GM18520 (cell line): ENCODE data around the gene ANAPC2.

Experiments
- ATAC-seq: cut with Tn5 transposase; IDR thresholded peaks from one replicate; pipeline ENCODE4 v1.9.1; 2021; ENCODE audit not compliant: unreplicated experiment

The ANAPC2 gene

DNA sequence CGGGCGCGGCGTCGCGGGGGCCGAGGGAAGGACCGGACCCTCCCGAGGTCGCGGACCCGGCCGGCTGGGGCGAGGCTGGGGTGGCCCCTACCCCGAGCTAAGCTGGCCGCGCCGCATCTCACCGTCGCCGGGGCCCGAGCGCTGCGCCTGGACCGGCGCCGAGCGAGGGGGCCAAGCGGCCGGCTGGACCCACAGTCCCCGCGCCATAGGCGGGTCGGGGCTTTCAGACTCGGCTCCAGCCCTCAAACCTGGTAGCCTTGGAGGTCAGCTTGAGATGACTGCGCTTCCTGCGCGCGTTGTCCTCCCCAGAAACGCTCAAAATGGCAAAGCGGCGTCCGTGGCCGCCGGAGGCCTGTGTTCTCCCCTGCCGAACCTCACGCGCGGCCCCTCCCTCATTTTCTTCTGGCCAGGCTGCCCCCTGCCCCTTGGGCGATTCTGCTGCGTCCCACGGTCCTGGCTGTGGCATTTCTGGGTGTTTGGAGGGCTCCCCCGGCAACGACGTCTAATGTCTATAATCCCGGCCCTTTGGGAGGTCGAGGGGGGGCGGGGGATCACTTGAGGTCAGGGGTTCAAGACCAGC is 58.1 kb downstream of the ANAPC2 start:
- ATAC-seq, result no peak

DNA sequence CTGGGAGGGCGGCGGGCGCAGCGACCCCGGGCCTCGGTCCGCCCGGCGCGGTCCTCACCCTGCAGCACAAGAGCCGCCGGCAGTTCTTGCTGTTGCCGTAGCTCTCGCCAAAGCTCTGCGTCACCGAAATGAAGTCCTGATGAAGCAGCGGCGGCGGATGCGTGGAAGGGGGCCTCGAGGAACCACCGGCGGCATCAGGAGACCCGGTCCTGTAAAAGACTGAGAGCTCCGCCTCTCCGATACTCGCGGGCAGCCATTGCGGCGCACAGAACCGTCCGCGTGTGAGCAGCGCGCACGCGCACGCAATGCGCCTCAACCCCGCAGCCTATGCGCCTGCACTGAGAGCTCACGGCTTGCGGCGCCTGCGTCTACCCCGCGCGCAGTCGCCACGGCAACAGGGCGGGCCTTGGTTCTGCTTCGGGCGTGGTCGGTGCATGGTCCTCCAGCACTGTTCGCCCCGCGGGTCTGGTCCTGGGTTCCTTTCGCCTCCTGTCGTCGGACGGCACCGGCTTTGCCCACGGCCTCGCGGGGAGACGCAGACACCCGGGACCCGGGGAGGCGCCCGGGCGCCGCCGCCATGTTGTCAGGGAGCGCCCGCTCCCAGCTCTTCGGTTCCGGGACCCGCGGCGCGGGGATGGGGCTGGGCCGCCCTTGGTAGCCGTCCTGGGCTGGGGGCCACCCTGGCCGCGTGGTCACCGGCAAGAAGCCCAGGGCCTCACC is 58.7 kb downstream of the ANAPC2 start:
- peak; percentile 71 for ATAC-seq

DNA sequence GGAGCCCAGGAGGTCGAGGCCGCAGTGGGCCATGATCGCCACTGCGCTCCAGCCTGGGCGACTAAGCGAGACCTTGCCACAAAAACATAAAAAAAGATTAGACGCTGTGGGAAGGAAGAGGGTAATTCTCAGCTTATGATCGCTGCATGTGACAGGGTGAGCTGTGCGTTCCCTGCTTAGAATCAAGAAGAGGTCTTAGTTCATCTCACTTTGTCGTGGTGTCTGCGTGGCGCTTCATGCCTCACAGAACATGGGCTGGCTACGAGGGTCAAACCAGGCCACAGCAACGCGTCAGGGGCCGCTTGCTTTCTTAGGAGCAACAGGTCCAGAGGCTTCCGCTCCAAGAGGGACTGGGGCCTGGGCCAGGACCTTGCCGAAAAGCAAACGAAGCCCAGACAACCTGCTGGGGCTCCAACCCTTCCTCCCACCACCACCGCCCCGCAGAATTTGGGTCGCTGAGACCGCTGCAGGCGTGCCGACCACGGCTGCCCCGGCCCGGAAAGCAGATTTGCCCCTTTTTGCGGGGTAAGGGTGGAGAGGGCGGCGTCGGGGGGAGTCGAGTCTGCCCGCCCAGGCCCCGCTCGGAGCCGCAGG is 59.4 kb downstream of the ANAPC2 start:
- ATAC-seq, result peak; percentile 9

DNA sequence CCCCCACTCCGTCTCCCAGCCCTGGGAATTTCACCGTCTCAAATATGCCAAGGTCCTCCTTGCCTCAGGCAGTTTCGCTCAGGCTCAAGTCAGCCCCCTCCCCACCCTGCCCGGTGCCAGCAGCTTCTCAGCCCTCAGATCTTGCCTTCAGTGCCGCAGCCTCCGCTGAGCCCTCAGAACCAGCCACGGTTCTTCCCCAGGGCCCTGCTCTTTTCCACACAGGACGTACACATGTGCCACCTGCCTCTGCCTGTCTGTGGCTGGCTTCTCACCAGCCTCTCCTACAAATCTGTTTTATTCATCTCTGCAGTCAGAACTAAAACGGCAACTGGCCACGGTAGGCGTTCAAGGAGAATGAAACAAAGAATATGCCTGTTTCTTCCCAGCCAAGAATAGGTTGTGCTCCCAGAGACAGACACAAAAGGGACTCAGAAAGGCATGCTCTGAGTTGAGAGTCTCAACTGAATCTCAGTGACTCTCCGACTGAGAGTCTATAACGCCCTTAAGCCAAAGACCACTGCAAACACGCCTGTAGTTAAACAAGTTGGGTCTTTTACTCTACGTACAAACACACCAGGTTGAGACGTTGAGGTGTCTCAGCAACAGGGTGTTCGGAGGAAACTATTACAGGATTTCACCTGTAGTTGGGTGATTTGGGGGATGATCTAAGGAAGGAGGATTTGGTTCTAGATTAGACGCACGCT is 60.0 kb downstream of the ANAPC2 start:
- ATAC-seq, result no peak

DNA sequence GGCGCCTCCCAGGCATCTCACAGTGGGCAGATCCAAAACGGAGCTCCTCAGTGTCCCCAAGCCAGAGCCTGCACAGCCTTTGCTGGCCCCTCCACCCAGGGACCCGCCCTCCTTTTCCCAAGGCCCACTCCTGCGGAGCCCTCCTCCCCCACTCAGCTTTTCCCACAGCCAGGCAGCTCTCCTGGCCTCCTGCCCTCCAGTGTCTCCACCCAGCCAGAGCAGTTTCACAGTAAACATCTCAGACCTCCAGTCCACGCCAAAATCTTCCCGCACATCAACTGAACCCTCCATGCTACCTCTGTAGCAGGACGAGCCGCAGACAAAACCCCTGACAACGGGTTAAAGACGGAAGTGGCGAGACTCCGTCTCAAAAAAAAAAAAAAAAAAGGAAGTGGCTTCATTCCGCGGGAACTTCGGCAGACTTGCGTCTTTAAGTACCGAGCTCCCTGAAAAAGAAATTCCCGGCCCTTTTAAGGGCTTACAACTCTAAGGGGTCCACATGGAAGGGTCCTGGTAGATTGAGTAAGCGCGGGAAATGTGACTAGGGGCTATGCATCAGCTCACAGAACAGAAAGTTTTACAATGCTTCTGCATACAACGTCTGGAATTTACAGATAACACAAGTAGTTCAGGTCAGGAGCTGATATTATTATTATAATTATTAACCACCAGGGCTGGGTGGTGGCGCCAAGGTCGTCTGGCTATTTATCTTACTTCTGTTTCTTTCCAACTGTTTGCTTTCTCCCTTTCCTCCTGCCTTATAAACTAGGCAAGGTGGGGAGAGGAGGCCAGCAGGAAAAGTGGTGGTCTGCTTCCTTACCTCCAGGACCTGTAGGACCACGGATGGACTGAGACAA is 60.8 kb downstream of the ANAPC2 start:
- no peak for ATAC-seq

DNA sequence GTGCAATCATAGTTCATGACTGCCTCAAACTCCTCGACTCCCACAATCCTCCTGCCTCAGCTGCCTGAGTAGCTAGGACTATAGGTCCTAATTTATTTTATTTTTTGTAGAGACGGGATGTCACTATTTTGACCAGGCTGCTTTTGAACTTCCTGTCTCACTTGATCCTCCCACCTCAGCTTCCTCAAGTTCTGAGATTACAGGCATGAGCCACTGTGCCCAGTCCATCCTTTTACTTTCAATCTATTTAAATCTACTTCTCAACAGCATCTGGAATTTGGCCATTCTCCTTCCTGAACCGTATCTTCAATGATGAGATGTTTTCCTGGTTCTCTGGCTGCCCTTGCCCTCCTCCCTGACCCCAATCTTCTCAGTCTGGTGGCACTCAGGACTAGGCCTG is 61.6 kb downstream of the ANAPC2 start:
- ATAC-seq, result no peak
